Measurements from ENCODE around the gene GPR39.

DNA sequence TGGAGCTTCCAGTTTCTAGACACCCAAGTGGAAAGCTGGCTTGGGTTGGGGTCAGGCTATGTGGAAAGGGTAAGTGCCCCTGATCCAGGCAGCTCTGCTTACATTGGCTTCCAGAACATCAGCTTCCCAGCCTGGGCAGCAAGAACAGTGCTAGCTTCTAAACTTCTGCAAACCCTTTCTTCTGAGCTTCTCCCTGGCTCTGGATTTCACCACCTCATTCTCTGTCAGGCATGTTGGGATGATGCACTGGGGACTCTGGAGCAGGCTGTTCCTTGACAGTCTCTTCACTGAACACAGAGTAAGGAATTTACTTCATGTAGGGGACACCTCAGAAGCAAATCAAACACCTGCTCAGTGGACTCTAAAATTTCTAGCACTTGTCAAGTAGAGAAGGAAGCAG, 180.6 kb downstream of the GPR39 start:
- TF ChIP-seq, protein P1, sequence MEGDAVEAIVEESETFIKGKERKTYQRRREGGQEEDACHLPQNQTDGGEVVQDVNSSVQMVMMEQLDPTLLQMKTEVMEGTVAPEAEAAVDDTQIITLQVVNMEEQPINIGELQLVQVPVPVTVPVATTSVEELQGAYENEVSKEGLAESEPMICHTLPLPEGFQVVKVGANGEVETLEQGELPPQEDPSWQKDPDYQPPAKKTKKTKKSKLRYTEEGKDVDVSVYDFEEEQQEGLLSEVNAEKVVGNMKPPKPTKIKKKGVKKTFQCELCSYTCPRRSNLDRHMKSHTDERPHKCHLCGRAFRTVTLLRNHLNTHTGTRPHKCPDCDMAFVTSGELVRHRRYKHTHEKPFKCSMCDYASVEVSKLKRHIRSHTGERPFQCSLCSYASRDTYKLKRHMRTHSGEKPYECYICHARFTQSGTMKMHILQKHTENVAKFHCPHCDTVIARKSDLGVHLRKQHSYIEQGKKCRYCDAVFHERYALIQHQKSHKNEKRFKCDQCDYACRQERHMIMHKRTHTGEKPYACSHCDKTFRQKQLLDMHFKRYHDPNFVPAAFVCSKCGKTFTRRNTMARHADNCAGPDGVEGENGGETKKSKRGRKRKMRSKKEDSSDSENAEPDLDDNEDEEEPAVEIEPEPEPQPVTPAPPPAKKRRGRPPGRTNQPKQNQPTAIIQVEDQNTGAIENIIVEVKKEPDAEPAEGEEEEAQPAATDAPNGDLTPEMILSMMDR (IDR thresholded peaks at IDR 0.05; ENCODE audit: extremely low read depth in 1 of 2, insufficient read depth in 1 of 2, low read depth in 1 of 2, low read length in 2 of 2) = no peak
- no peak for TF ChIP-seq POLR2A (IDR thresholded peaks at IDR 0.05; ENCODE audit: low read depth, low read length)
- no peak for TF ChIP-seq POLR2AphosphoS5 (IDR thresholded peaks at IDR 0.05; ENCODE audit: insufficient read depth, low read depth, low read length)
- TF ChIP-seq, protein P2, sequence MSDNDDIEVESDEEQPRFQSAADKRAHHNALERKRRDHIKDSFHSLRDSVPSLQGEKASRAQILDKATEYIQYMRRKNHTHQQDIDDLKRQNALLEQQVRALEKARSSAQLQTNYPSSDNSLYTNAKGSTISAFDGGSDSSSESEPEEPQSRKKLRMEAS (IDR thresholded peaks at IDR 0.05; ENCODE audit: insufficient read depth, insufficient read length) = no peak
- TF ChIP-seq MYC (IDR thresholded peaks at IDR 0.05; ENCODE audit: low read depth, low read length) = no peak
- TF ChIP-seq JUN (IDR thresholded peaks at IDR 0.05; ENCODE audit: borderline replicate concordance, insufficient read depth, insufficient read length, low read depth) = no peak
- no peak for TF ChIP-seq FOS (IDR thresholded peaks at IDR 0.05; ENCODE audit: borderline replicate concordance, insufficient read depth, low read length)
- TF ChIP-seq EZH2 (IDR thresholded peaks at IDR 0.05; ENCODE audit: borderline replicate concordance, low read depth, low read length, severe bottlenecking) = no peak
